ENCODE data around the gene IGSF21.

DNA sequence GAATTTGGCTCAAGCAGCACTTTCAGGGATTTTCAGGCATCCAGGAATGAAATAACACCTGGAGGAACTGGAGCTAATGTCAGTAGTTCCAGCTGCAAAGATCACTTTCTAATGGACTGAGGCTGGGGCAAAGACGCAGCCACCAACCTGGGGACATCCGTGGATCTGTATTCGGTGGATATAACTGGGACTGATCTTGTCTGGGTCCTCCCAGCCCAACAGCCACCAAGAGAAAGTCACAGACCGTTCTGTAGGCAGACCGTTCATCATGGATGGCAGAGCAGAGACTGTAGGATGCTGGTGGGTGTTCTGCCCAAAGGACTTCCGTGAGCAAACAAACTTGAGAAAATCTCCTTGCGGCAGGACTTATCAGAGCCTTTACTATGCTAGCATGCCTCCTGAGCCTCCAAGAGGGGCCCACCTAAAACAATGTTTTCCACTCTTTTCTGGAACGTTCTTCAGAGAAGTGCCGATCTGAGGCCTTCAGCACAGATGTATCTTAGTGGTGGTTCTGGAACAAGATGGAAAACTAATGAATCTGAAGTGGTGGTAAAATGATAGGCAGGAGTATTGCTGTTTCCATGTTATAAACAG is 287.1 kb downstream of the IGSF21 start:
- TF ChIP-seq CTCF (IDR thresholded peaks at IDR 0.05; ENCODE audit: insufficient read depth, low read length) = no peak
- TF ChIP-seq, protein P1, sequence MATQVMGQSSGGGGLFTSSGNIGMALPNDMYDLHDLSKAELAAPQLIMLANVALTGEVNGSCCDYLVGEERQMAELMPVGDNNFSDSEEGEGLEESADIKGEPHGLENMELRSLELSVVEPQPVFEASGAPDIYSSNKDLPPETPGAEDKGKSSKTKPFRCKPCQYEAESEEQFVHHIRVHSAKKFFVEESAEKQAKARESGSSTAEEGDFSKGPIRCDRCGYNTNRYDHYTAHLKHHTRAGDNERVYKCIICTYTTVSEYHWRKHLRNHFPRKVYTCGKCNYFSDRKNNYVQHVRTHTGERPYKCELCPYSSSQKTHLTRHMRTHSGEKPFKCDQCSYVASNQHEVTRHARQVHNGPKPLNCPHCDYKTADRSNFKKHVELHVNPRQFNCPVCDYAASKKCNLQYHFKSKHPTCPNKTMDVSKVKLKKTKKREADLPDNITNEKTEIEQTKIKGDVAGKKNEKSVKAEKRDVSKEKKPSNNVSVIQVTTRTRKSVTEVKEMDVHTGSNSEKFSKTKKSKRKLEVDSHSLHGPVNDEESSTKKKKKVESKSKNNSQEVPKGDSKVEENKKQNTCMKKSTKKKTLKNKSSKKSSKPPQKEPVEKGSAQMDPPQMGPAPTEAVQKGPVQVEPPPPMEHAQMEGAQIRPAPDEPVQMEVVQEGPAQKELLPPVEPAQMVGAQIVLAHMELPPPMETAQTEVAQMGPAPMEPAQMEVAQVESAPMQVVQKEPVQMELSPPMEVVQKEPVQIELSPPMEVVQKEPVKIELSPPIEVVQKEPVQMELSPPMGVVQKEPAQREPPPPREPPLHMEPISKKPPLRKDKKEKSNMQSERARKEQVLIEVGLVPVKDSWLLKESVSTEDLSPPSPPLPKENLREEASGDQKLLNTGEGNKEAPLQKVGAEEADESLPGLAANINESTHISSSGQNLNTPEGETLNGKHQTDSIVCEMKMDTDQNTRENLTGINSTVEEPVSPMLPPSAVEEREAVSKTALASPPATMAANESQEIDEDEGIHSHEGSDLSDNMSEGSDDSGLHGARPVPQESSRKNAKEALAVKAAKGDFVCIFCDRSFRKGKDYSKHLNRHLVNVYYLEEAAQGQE (IDR thresholded peaks at IDR 0.05; ENCODE audit: insufficient replicate concordance, low read depth) = no peak
- no peak for TF ChIP-seq POLR2AphosphoS5 (IDR thresholded peaks at IDR 0.05; ENCODE audit: low read depth)
